GM20000 (cell line): ENCODE data around the gene STOX2.

Source experiments
- DNase-seq: peaks from one replicate; pipeline ENCODE4 v3.0.0; 2012; ENCODE audit warnings: low spot score
- CTCF ChIP-seq: IDR thresholded peaks from 2 replicates; pipeline ENCODE4 v1.5.1; 2012; ENCODE audit warnings: mild to moderate bottlenecking, control low read depth; ENCODE audit errors: extremely low read depth, missing control alignments

The STOX2 gene

GRCh38 chr4:183875251-183875825, 29.8 kb upstream of the STOX2 start:
- TF ChIP-seq CTCF, result no peak
- no peak for DNase-seq

DNA sequence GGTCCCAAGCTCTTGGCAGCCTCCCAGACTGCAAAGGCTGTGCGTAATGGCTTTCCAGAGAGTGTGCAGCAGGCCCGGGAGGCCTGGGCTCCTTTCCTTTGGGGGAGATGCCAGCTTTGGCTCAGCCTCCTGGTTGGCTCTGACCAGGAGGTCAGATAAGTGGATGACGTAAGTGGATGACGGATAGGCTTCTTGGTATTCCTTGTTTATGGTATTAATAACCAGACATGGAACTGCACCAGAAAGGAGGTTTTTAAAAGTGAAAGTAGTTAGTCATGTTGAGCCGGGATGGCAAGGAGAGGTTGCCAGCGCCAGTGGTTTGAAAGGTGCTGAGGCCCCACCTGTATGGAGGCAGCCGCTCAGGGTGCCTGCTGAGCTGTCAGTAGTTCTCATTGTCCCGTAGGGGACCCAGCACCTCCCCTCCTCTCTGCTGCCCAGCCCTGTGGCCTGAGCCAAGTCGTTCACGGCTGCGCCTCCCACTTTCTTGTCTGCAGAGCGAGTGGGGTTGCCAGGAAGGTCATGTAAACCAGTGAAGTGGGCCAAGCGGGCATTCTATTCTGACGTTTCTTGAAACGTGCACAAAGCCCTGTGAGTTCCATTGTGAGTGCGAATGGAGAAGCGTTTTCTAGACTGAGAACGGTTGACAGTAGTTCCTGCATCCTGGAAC, 28.7 kb upstream of the STOX2 start:
- TF ChIP-seq CTCF, result no peak
- DNase-seq, result no peak

GRCh38 chr4:183878251-183878970, 26.7 kb upstream of the STOX2 start:
- no peak for TF ChIP-seq CTCF
- no peak for DNase-seq

GRCh38 chr4:183885205-183885720, 19.8 kb upstream of the STOX2 start:
- TF ChIP-seq CTCF, result no peak
- DNase-seq, result no peak

- no peak for DNase-seq
- TF ChIP-seq CTCF, result no peak
These were observed 17.8 kb upstream of the STOX2 start for GRCh38 chr4:183887351-183887750.

GRCh38 chr4:183888564-183888963, 16.5 kb upstream of the STOX2 start:
- TF ChIP-seq CTCF, result no peak
- no peak for DNase-seq

- no peak for DNase-seq
- TF ChIP-seq CTCF, result no peak
These were observed 15.9 kb upstream of the STOX2 start for GRCh38 chr4:183889190-183889589.
